Trophoblast cell (in vitro differentiated cells and primary cell): ENCODE results near the gene WSCD1.

ENCODE experiments used
- DNase-seq, 2 donors: peaks; one replicate each; pipeline ENCODE4 v3.0.0-alpha.2; 2016
- H2AFZ ChIP-seq: 2 replicates; pipeline ENCODE4 v1.6.1; 2013; ENCODE audit warnings: low read length, moderate library complexity, mild to moderate bottlenecking; ENCODE audit not compliant: insufficient read depth, poor library complexity
- H2AK5ac ChIP-seq: 2 replicates; pipeline ENCODE4 v1.6.1; 2013; ENCODE audit warnings: mild to moderate bottlenecking, low read length
- H2BK120ac ChIP-seq: 2 replicates; pipeline ENCODE4 v1.6.1; 2013; ENCODE audit warnings: low read length, mild to moderate bottlenecking, moderate library complexity; ENCODE audit not compliant: insufficient read depth, poor library complexity
- H2BK12ac ChIP-seq: 2 replicates; pipeline ENCODE4 v1.6.1; 2013; ENCODE audit warnings: mild to moderate bottlenecking, low read length, moderate library complexity
- H2BK5ac ChIP-seq: 2 replicates; pipeline ENCODE4 v1.6.1; 2013; ENCODE audit warnings: low read length, low read depth, moderate library complexity, mild to moderate bottlenecking; ENCODE audit not compliant: poor library complexity
- H3K14ac ChIP-seq: 2 replicates; pipeline ENCODE4 v1.6.1; 2013; ENCODE audit warnings: mild to moderate bottlenecking, low read length
- H3K18ac ChIP-seq: 2 replicates; pipeline ENCODE4 v1.6.1; 2013; ENCODE audit warnings: mild to moderate bottlenecking, low read length
- H3K23ac ChIP-seq: 2 replicates; pipeline ENCODE4 v1.6.1; 2013; ENCODE audit warnings: low read length
- H3K27ac ChIP-seq: 2 replicates; pipeline ENCODE4 v1.5.1; 2013; ENCODE audit warnings: low read depth, mild to moderate bottlenecking, inconsistent platforms, low read length, moderate library complexity
- H3K27me3 ChIP-seq: 2 replicates; pipeline ENCODE4 v1.6.1; 2013; ENCODE audit warnings: inconsistent platforms, mild to moderate bottlenecking, low read length, moderate library complexity; ENCODE audit not compliant: insufficient read depth
- H3K36me3 ChIP-seq, 2 experiments: 1 replicate in 1 of 2; 2 replicates in 1 of 2; pipeline ENCODE4 v1.6.1; 2013; ENCODE audit warnings: low read length in 2 of 2, mild to moderate bottlenecking in 2 of 2, moderate library complexity in 1 of 2; ENCODE audit not compliant: insufficient read depth in 2 of 2, control insufficient read depth in 1 of 2
- H3K4ac ChIP-seq: 2 replicates; pipeline ENCODE4 v1.6.1; 2013; ENCODE audit warnings: low read depth, mild to moderate bottlenecking, low read length, moderate library complexity
- H3K4me1 ChIP-seq, 2 experiments: 1 replicate in 1 of 2; 2 replicates in 1 of 2; pipeline ENCODE4 v1.6.1; 2013; ENCODE audit warnings: low read length in 2 of 2, mild to moderate bottlenecking in 2 of 2, moderate library complexity in 1 of 2; ENCODE audit not compliant: insufficient read depth in 2 of 2, control insufficient read depth in 1 of 2
- H3K4me2 ChIP-seq: 2 replicates; pipeline ENCODE4 v1.6.1; 2013; ENCODE audit warnings: inconsistent platforms, mild to moderate bottlenecking, low read length, moderate library complexity
- H3K4me3 ChIP-seq: 2 replicates; pipeline ENCODE4 v1.5.1; 2013; ENCODE audit warnings: mild to moderate bottlenecking, low read depth, low read length, inconsistent platforms
- H3K79me1 ChIP-seq: one replicate; pipeline ENCODE4 v1.6.1; 2013; ENCODE audit warnings: low read length
- H3K79me2 ChIP-seq: 2 replicates; pipeline ENCODE4 v1.6.1; 2013; ENCODE audit warnings: low read length, mild to moderate bottlenecking; ENCODE audit not compliant: control insufficient read depth, insufficient read depth, poor library complexity
- H3K9ac ChIP-seq: 2 replicates; pipeline ENCODE4 v1.6.1; 2013; ENCODE audit warnings: mild to moderate bottlenecking, low read length
- H3K9me3 ChIP-seq: 2 replicates; pipeline ENCODE4 v1.6.1; 2013; ENCODE audit warnings: low read depth, mild to moderate bottlenecking, control low read depth, inconsistent platforms, low read length; ENCODE audit not compliant: insufficient read depth
- H4K12ac ChIP-seq: 2 replicates; pipeline ENCODE4 v1.6.1; 2013; ENCODE audit warnings: low read depth, mild to moderate bottlenecking, low read length, moderate library complexity
- H4K8ac ChIP-seq: 2 replicates; pipeline ENCODE4 v1.6.1; 2013; ENCODE audit warnings: low read depth, mild to moderate bottlenecking, low read length, moderate library complexity
- H4K91ac ChIP-seq: one replicate; pipeline ENCODE4 v1.6.1; 2013; ENCODE audit warnings: low read depth, mild to moderate bottlenecking, low read length, moderate library complexity
- WGBS: extraction: QIAGEN DNeasy Blood & Tissue Kit; methylation state at CpG from one replicate; pipeline ENCODE4 v1.1.7; 2013; ENCODE audit warnings: missing lambda C conversion rate; ENCODE audit not compliant: insufficient read length, insufficient coverage; ENCODE audit errors: extremely low coverage; 5-methylcytosine and 5-hydroxymethylcytosine counted together

Gene WSCD1

GRCh38 chr17:6057562-6057961, 12.6 kb upstream of the WSCD1 start:
- Histone ChIP-seq H2BK120ac (no peak overlapping the region), H3K9me3 (no peaks in the 10 kb centered on the region), H3K9ac (no peak overlapping the region), H3K4me2 (no peak overlapping the region), H3K4ac (no peak overlapping the region), H3K4me3 (no peak overlapping the region), H3K27me3 (no peaks in the 10 kb centered on the region), H3K4me1 (no peaks in the 10 kb centered on the region), H3K27ac (no peak overlapping the region), H4K12ac (no peak overlapping the region), H2AK5ac (no peak overlapping the region), H3K36me3 (no peaks in the 10 kb centered on the region), H4K8ac (no peak overlapping the region), H3K14ac (no peak overlapping the region), H4K91ac (no peak overlapping the region), H3K79me1 (no peaks in the 10 kb centered on the region), H2BK12ac (no peak overlapping the region), H3K23ac (no peak overlapping the region), H2AFZ (no peak overlapping the region), H3K18ac (no peak overlapping the region), H3K79me2 (no peaks in the 10 kb centered on the region), H2BK5ac (no peak overlapping the region)
- no CpG with 5 or more reads among the region's 8 CpGs for WGBS
- DNase-seq, result no peak

- no peak overlapping the region for H4K12ac ChIP-seq
- no peak overlapping the region for H2AK5ac ChIP-seq
Measured at GRCh38 chr17:6059406-6059805, 10.8 kb upstream of the WSCD1 start.

GRCh38 chr17:6061290-6061689, 8.9 kb upstream of the WSCD1 start:
- no CpG with 5 or more reads among the region's 5 CpGs for WGBS
- no peaks in the 10 kb centered on the region for H3K9me3 ChIP-seq

More at GRCh38 chr17:6059406-6059805, 10.8 kb upstream of the WSCD1 start:
- no peaks in the 10 kb centered on the region for H3K27me3 ChIP-seq
- no peak overlapping the region for H3K18ac ChIP-seq
- no peak overlapping the region for H2BK5ac ChIP-seq
- H3K79me2 ChIP-seq, result no peaks in the 10 kb centered on the region
- no peak overlapping the region for H3K9ac ChIP-seq
- H3K27ac ChIP-seq, result no peak overlapping the region
- H3K4me3 ChIP-seq, result no peak overlapping the region
- H2BK120ac ChIP-seq, result no peak overlapping the region
- DNase-seq, result no peak
- no peaks in the 10 kb centered on the region for H3K9me3 ChIP-seq
- H3K79me1 ChIP-seq, result no peaks in the 10 kb centered on the region
- H3K4me1 ChIP-seq, result no peaks in the 10 kb centered on the region
- no peak overlapping the region for H4K91ac ChIP-seq
- WGBS, result no CpG with 5 or more reads among the region's 8 CpGs
- no peak overlapping the region for H4K8ac ChIP-seq
- no peak overlapping the region for H3K14ac ChIP-seq
- H3K4me2 ChIP-seq, result no peak overlapping the region
- H2BK12ac ChIP-seq, result no peak overlapping the region
- H3K36me3 ChIP-seq, result no peaks in the 10 kb centered on the region
- no peak overlapping the region for H3K4ac ChIP-seq
- no peak overlapping the region for H2AFZ ChIP-seq
- no peak overlapping the region for H3K23ac ChIP-seq

GRCh38 chr17:6064868-6065267, 5.3 kb upstream of the WSCD1 start:
- no CpG with 5 or more reads among the region's 6 CpGs for WGBS
- Histone ChIP-seq H3K23ac (no peak overlapping the region), H3K27ac (no peak overlapping the region), H3K27me3 (peaks cover 6% of the 10 kb centered on the region), H3K4ac (no peak overlapping the region), H2AFZ (no peak overlapping the region), H3K9me3 (no peaks in the 10 kb centered on the region), H3K14ac (no peak overlapping the region), H3K18ac (no peak overlapping the region), H4K91ac (no peak overlapping the region), H2BK5ac (no peak overlapping the region), H3K4me3 (no peak overlapping the region), H4K12ac (no peak overlapping the region), H3K36me3 (no peaks in the 10 kb centered on the region), H2AK5ac (no peak overlapping the region), H2BK120ac (no peak overlapping the region), H2BK12ac (no peak overlapping the region), H4K8ac (no peak overlapping the region), H3K4me2 (no peak overlapping the region), H3K9ac (peak overlapping the region; percentile 41), H3K79me1 (no peaks in the 10 kb centered on the region), H3K79me2 (no peaks in the 10 kb centered on the region), H3K4me1 (peaks cover 0 to under 1% of the 10 kb centered on the region in 2 experiments)
- DNase-seq, result no peak

More at GRCh38 chr17:6061290-6061689, 8.9 kb upstream of the WSCD1 start:
- no peak for DNase-seq
- Histone ChIP-seq H3K27me3 (no peaks in the 10 kb centered on the region), H3K36me3 (no peaks in the 10 kb centered on the region), H4K8ac (no peak overlapping the region), H4K12ac (no peak overlapping the region), H3K23ac (no peak overlapping the region), H2BK12ac (no peak overlapping the region), H3K14ac (no peak overlapping the region), H3K9ac (no peak overlapping the region), H2BK120ac (no peak overlapping the region), H2BK5ac (no peak overlapping the region), H2AFZ (no peak overlapping the region), H3K18ac (no peak overlapping the region), H3K4me3 (no peak overlapping the region), H3K27ac (no peak overlapping the region), H3K79me2 (no peaks in the 10 kb centered on the region), H3K4me2 (no peak overlapping the region), H3K4ac (no peak overlapping the region), H3K79me1 (no peaks in the 10 kb centered on the region), H2AK5ac (no peak overlapping the region), H3K4me1 (no peaks in the 10 kb centered on the region), H4K91ac (no peak overlapping the region)
